HepG2 (cell line): ENCODE measurements around the gene RDH16. TPM values are rescaled to one million over a fixed set of nuclear protein-coding genes. Genes with fewer than 3 reads are reported as not detected.

Source experiments
- AKNA ChIP-seq: sonication (generic); formaldehyde crosslinking; IDR thresholded peaks from 2 replicates; pipeline ENCODE4 v1.4.0; 2020; ENCODE audit warnings: missing genetic modification reagents, borderline replicate concordance
- BCL6 ChIP-seq: IDR thresholded peaks from 2 replicates; pipeline ENCODE4 v1.6.1; 2016; ENCODE audit warnings: missing genetic modification reagents, missing compliant biosample characterization
- DRAP1 ChIP-seq: IDR thresholded peaks from 2 replicates; pipeline ENCODE4 v1.6.1; 2016; ENCODE audit warnings: missing genetic modification reagents, missing compliant biosample characterization
- HNRNPL ChIP-seq: fragments of 200-400 bp; formaldehyde crosslinking; IDR thresholded peaks from 2 replicates; pipeline ENCODE4 v1.6.1; 2017; ENCODE audit warnings: mild to moderate bottlenecking, low read depth, low read length
- KDM5B ChIP-seq: sonication (generic); formaldehyde crosslinking; IDR thresholded peaks from 2 replicates; pipeline ENCODE4 v1.4.0; 2020; ENCODE audit warnings: missing genetic modification reagents, mild to moderate bottlenecking, borderline replicate concordance
- RBFOX2 ChIP-seq: fragments of 200-400 bp; formaldehyde crosslinking; IDR thresholded peaks from 2 replicates; pipeline ENCODE4 v1.6.1; 2017; ENCODE audit warnings: low read depth, mild to moderate bottlenecking, low read length
- RXRB ChIP-seq: IDR thresholded peaks from 2 replicates; pipeline ENCODE4 v1.6.1; 2016; ENCODE audit warnings: borderline replicate concordance, missing genetic modification reagents, missing compliant biosample characterization
- XRCC5 ChIP-seq: fragments of 200-400 bp; formaldehyde crosslinking; optimal IDR thresholded peaks from 2 replicates; pipeline ENCODE3; 2017; ENCODE audit warnings: mild to moderate bottlenecking, low read length
- ZNF138 ChIP-seq: sonication (generic); formaldehyde crosslinking; IDR thresholded peaks from 2 replicates; pipeline ENCODE4 v1.5.0; 2020; ENCODE audit warnings: mild to moderate bottlenecking, low read depth, missing genetic modification reagents
- ZNF282 ChIP-seq: fragments of 450-650 bp; IDR thresholded peaks from 2 replicates; pipeline ENCODE4 v1.6.1; 2018; ENCODE audit not compliant: partially characterized antibody
- ZNF687 ChIP-seq: sonication (generic); formaldehyde crosslinking; IDR thresholded peaks from 2 replicates; pipeline ENCODE4 v1.5.1; 2020; ENCODE audit warnings: mild to moderate bottlenecking, missing genetic modification reagents, moderate library complexity
- ZNF790 ChIP-seq: sonication (generic); formaldehyde crosslinking; IDR thresholded peaks from 2 replicates; pipeline ENCODE4 v1.8.0; 2022; ENCODE audit warnings: missing genetic modification reagents, mild to moderate bottlenecking, borderline replicate concordance
- ZSCAN25 ChIP-seq: sonication (generic); formaldehyde crosslinking; IDR thresholded peaks from 2 replicates; pipeline ENCODE4 v1.8.0; 2022; ENCODE audit warnings: mild to moderate bottlenecking, missing genetic modification reagents
- polyA plus RNA-seq, 8 experiments: library from polyadenylated mRNA; depleted of rRNA in 3 of 8; stranded (reverse) in 7 of 8; unstranded in 1 of 8; fragments of >200 nt; fragmentation: Illumina TruSeq in 4 of 8; extraction: Trizol in 4 of 8; gene quantifications; 2 replicates each; pipeline versions ENCODE4 v1.2.1 to v1.2.3, GENCODE V29; 2011 to 2016; ENCODE audit warnings: low read depth in 4 of 8, missing spikeins in 1 of 8, mixed read lengths in 1 of 8; ENCODE audit not compliant: insufficient read depth in 1 of 8
- total RNA-seq, 5 experiments: library from RNA; depleted of rRNA; stranded (reverse); fragments of >200 nt; fragmentation: Illumina TruSeq; extraction: Trizol; gene quantifications; 2 replicates each; pipeline ENCODE4 v1.2.3, GENCODE V29; 2016; ENCODE audit warnings: low read depth in 1 of 5
- TF ChIP-seq, protein P1 (sequence below): sonication (generic); formaldehyde crosslinking; conservative IDR thresholded peaks from 2 replicates; pipeline ENCODE4 v1.4.0; 2020; ENCODE audit warnings: mild to moderate bottlenecking, missing genetic modification reagents, moderate library complexity
- TF ChIP-seq, protein P2 (sequence below): sonication (generic); formaldehyde crosslinking; IDR thresholded peaks from 2 replicates; pipeline ENCODE4 v1.4.0; 2020; ENCODE audit warnings: missing genetic modification reagents

Gene RDH16
- total and polyA plus RNA-seq, 2 of the 13 experiments (the other 11 are each of a cell fraction or from before 2014, with no cell fraction given) = 0.05 to 0.13 TPM

DNA sequence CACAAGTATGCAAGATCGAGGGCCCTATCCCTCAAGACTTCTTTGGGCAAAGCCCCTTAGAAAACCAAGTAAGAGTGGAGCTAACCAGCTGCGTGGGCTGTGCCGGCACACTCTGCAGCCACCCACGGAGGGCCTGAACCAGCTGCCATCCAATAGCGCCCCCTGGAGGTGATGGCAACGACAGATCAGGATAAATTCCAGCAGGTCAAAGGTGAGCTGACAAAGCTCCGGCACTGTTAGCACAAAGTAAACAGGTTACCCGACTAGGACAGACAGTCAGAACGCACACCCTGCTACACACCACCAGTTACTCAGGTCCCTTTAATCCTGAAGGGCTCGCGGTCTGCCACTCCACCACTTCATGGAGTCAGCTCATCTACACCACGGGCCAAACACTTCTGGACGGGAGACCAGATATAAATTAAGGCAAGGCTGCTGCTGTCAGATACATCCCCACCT is 44.1 kb upstream of the RDH16 start (continued):
- TF ChIP-seq AKNA (CRISPR knock-in tag) = no peak
- peak; percentile 48; the same call in 1 of the 2 replicates for TF ChIP-seq ZSCAN25
- peak; percentile 93 for TF ChIP-seq RXRB (CRISPR knock-in tag)
- no peak for TF ChIP-seq ZNF282
- TF ChIP-seq DRAP1 (CRISPR knock-in tag) = no peak
- 0 out of 2 replicates have a peak, but pooled peaks have one; percentile 15 for TF ChIP-seq RBFOX2
- TF ChIP-seq, protein P1, sequence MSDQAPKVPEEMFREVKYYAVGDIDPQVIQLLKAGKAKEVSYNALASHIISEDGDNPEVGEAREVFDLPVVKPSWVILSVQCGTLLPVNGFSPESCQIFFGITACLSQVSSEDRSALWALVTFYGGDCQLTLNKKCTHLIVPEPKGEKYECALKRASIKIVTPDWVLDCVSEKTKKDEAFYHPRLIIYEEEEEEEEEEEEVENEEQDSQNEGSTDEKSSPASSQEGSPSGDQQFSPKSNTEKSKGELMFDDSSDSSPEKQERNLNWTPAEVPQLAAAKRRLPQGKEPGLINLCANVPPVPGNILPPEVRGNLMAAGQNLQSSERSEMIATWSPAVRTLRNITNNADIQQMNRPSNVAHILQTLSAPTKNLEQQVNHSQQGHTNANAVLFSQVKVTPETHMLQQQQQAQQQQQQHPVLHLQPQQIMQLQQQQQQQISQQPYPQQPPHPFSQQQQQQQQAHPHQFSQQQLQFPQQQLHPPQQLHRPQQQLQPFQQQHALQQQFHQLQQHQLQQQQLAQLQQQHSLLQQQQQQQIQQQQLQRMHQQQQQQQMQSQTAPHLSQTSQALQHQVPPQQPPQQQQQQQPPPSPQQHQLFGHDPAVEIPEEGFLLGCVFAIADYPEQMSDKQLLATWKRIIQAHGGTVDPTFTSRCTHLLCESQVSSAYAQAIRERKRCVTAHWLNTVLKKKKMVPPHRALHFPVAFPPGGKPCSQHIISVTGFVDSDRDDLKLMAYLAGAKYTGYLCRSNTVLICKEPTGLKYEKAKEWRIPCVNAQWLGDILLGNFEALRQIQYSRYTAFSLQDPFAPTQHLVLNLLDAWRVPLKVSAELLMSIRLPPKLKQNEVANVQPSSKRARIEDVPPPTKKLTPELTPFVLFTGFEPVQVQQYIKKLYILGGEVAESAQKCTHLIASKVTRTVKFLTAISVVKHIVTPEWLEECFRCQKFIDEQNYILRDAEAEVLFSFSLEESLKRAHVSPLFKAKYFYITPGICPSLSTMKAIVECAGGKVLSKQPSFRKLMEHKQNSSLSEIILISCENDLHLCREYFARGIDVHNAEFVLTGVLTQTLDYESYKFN (CRISPR knock-in tag) = peak; percentile 60; the same call in 1 of the 2 replicates
- TF ChIP-seq BCL6 (CRISPR knock-in tag) = peak; percentile 54; the same call in 1 of the 2 replicates
- TF ChIP-seq XRCC5 = peak; percentile 88
- no peak for TF ChIP-seq ZNF138 (CRISPR knock-in tag)
- TF ChIP-seq KDM5B (CRISPR knock-in tag) = no peak
- TF ChIP-seq ZNF790 (CRISPR knock-in tag) = no peak
- no peak for TF ChIP-seq HNRNPL
- TF ChIP-seq, protein P2, sequence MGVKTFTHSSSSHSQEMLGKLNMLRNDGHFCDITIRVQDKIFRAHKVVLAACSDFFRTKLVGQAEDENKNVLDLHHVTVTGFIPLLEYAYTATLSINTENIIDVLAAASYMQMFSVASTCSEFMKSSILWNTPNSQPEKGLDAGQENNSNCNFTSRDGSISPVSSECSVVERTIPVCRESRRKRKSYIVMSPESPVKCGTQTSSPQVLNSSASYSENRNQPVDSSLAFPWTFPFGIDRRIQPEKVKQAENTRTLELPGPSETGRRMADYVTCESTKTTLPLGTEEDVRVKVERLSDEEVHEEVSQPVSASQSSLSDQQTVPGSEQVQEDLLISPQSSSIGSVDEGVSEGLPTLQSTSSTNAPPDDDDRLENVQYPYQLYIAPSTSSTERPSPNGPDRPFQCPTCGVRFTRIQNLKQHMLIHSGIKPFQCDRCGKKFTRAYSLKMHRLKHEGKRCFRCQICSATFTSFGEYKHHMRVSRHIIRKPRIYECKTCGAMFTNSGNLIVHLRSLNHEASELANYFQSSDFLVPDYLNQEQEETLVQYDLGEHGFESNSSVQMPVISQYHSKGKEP = no peak
- peak; percentile 87 for TF ChIP-seq ZNF687 (CRISPR knock-in tag)
